OCI-LY3 (cell line): ENCODE results near the gene CYCS.

Experiments
- H2AFZ ChIP-seq: fragments of 200-600, 300-600 bp; shearing (Covaris generic); 2 replicates; pipeline ENCODE4 v1.6.0; 2014; ENCODE audit warnings: antibody characterized with exemption, low read depth, low read length
- H3K27ac ChIP-seq: fragments of 200-600, 300-600 bp; sonication (generic); 2 replicates; pipeline ENCODE4 v1.5.1; 2014; ENCODE audit warnings: mild to moderate bottlenecking, low read length, moderate library complexity, mixed read lengths
- H3K27me3 ChIP-seq: fragments of 200-600, 300-600 bp; sonication (generic); 2 replicates; pipeline ENCODE4 v1.6.1; 2014; ENCODE audit warnings: low read depth, low read length, mixed read lengths
- H3K36me3 ChIP-seq: fragments of 200-600, 300-600 bp; sonication (generic); replicated peaks from 2 replicates; pipeline ENCODE3; 2014; ENCODE audit warnings: low read depth, low read length, mixed read lengths
- H3K4me1 ChIP-seq: fragments of 300-600, 200-600 bp; sonication (generic); 2 replicates; pipeline ENCODE4 v1.6.1; 2014; ENCODE audit warnings: low read length, mixed read lengths
- H3K4me2 ChIP-seq: fragments of 200-600, 300-600 bp; sonication (generic); 2 replicates; pipeline ENCODE4 v1.6.1; 2014; ENCODE audit warnings: low read length, mixed read lengths
- H3K4me3 ChIP-seq: fragments of 300-600, 200-600 bp; sonication (generic); 2 replicates; pipeline ENCODE4 v1.5.1; 2014; ENCODE audit warnings: antibody characterized with exemption, mild to moderate bottlenecking, low read length, moderate library complexity
- H3K79me2 ChIP-seq: fragments of 300-600, 200-600 bp; shearing (Covaris generic); 2 replicates; pipeline ENCODE4 v1.6.1; 2014; ENCODE audit warnings: mild to moderate bottlenecking, low read length, mixed read lengths
- H3K9ac ChIP-seq: fragments of 300-600, 200-600 bp; shearing (Covaris generic); 2 replicates; pipeline ENCODE4 v1.6.0; 2014; ENCODE audit warnings: mild to moderate bottlenecking, low read length, moderate library complexity
- H3K9me3 ChIP-seq: fragments of 200-600, 300-600 bp; shearing (Covaris generic); 2 replicates; pipeline ENCODE4 v1.6.1; 2014; ENCODE audit warnings: low read length, mixed read lengths; ENCODE audit not compliant: insufficient read depth
- H4K20me1 ChIP-seq: fragments of 200-600, 300-600 bp; sonication (generic); 2 replicates; pipeline ENCODE4 v1.6.1; 2016; ENCODE audit warnings: low read length, mixed read lengths; ENCODE audit not compliant: insufficient read depth
- EZH2phosphoT487 ChIP-seq: fragments of 200-600 bp; shearing (Covaris generic); IDR thresholded peaks from 2 replicates; pipeline ENCODE4 v1.6.1; 2018; ENCODE audit warnings: antibody characterized with exemption, mixed run types, low read depth
- TF ChIP-seq, protein P1 (sequence below): fragments of 200-600, 300-600 bp; sonication (generic); IDR thresholded peaks from 2 replicates; pipeline ENCODE4 v1.5.1; 2014; ENCODE audit warnings: antibody characterized with exemption, low read length, low read depth

Gene CYCS

DNA sequence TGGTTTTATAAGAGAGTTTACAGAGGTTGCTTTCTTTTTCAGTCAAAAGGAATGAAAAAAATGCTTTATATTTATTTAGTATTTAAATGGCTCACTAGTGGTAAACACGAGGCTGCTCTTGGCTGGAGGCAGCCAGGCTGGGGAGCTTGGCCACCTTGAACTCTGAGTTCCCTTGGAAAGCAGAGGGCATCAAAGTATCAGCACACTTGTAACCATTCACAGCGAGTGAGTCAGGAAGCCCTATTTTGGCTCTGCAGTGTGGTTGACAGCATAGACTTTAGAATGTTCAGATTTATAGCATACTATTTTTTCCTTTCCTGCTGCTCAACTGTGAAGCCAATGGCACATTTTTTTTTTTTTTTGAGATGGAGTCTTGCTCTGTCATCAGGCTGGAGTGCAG is 51.6 kb downstream of the CYCS start:
- Histone ChIP-seq H3K79me2 (no peaks in the 10 kb centered on the region), H3K36me3 (peaks cover 3% of the 10 kb centered on the region)

More for the DNA sequence above, 51.6 kb downstream of the CYCS start:
- Histone ChIP-seq H4K20me1 (no peaks in the 10 kb centered on the region), H3K4me3 (no peak overlapping the region), H3K9ac (no peak overlapping the region), H3K4me1 (peaks cover 20% of the 10 kb centered on the region), H3K27me3 (no peaks in the 10 kb centered on the region), H3K27ac (no peak overlapping the region), H3K4me2 (no peak overlapping the region), H3K9me3 (peaks cover 5% of the 10 kb centered on the region; the same call in 1 of the 2 replicates), H2AFZ (no peak overlapping the region)
- TF ChIP-seq, protein P1, sequence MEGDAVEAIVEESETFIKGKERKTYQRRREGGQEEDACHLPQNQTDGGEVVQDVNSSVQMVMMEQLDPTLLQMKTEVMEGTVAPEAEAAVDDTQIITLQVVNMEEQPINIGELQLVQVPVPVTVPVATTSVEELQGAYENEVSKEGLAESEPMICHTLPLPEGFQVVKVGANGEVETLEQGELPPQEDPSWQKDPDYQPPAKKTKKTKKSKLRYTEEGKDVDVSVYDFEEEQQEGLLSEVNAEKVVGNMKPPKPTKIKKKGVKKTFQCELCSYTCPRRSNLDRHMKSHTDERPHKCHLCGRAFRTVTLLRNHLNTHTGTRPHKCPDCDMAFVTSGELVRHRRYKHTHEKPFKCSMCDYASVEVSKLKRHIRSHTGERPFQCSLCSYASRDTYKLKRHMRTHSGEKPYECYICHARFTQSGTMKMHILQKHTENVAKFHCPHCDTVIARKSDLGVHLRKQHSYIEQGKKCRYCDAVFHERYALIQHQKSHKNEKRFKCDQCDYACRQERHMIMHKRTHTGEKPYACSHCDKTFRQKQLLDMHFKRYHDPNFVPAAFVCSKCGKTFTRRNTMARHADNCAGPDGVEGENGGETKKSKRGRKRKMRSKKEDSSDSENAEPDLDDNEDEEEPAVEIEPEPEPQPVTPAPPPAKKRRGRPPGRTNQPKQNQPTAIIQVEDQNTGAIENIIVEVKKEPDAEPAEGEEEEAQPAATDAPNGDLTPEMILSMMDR: no peak
- TF ChIP-seq EZH2phosphoT487: no peak
